Left cardiac atrium (tissue), 4 donors: ENCODE data around the gene ZSWIM6. TPM values are rescaled to one million over a fixed set of nuclear protein-coding genes. Genes with fewer than 3 reads are reported as not detected.

Experiments
- ATAC-seq, 2 donors: fragments of 200-7000 bp; cut with Tn5 transposase; one replicate each; pipeline ENCODE4 v1.9.1; 2020; ENCODE audit warnings: mild to moderate bottlenecking in 2 of 2, moderate library complexity in 2 of 2
- DNase-seq: peaks from one replicate; pipeline ENCODE4 v3.0.0-alpha.2; 2020
- intact Hi-C, 2 donors: fragments of 100-400 bp; cut with DNase I; formaldehyde crosslinking; loops; one replicate each; pipeline versions ENCODE4 v1.14.1 to v1.15.1; 2022 to 2023
- total RNA-seq, 2 donors: library from RNA; stranded (reverse); fragmentation: NEBNext Ultra II Directional; extraction: Animal tissue kit (Norgen Biotek cat#: 25700); gene quantifications; one replicate each; pipeline ENCODE4 v1.2.1, GENCODE V29; 2021
- donor health status: DM: no; HTN: yes; CAD: no.
- donor health status: DM: no; HTN: yes; CAD: no; lungs with severe emphysema.
- donor health status: DM: yes; HTN: yes; CAD: no.
- donor health status: Dilated cardiomyopathy.

ZSWIM6 gene
- total RNA-seq, 2 donors from 2014 or later: 6.8 to 7.8 TPM

DNA sequence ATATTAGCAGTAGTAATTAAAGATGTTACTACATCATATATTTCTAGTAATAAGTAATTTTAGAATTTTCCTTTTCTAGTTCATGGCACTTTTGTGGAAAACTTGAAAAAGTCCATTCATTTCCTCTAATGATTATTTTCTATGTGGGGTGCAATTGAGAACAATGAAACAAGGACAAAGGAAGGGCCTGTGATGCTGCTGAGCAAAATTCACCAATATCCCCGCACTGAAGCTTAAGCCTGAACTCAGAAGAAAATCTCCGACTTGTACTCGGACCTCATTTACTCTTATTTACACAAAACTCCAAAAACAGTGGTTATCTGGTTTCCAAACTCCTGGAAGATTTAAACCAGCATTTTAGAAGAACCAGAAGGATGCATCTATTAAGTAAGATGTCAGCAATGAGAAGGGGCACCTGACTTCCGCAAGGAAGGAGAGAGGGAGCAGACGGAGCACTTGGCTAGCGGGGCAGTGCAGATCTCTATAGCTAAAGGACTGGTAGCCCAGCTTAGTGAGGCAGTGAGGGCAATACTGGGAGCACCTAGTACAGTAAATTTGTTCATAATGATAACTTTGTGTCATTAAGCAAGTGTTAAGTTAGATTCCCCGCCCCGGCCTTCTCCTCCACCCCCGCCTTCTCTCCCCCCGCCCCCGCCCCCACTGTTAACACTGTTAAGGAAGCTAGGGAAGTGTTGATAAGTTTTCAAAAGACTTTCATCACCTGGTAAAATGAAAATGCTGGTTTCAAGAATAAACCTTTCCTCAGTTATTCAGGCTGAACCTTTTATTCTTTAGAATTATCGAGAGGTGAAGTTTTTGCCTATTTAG is 123.3 kb downstream of the ZSWIM6 start:
- intact Hi-C loops: no loop called here
- no peak for ATAC-seq
- no peak for DNase-seq

GRCh38 chr5:61460471-61460870 is 128.4 kb downstream of the ZSWIM6 start:
- DNase-seq (no peak), ATAC-seq (no peak)
- intact Hi-C loops: no loop called here

DNA sequence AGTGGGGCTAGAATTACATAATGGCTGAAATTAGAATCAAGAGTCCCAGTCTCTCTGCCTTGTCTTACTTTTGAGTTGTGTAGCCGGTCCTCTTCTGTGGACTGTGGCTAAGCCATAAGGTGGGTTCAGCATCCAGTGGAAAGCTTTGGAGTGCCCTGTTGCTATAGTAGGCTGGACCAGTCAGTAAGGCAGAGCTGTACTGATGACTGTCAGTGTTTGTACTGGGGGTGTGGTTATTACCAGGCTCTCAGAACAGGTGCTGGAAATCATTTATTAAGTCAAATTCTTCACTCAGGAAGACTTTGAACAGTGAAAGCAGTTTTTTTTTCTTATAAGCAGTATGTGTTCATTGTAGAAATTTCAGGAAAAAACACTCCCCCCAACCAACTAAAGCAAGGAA is 129.4 kb downstream of the ZSWIM6 start:
- intact Hi-C loops: no loop called here
- DNase-seq: no peak
- no peak for ATAC-seq

DNA sequence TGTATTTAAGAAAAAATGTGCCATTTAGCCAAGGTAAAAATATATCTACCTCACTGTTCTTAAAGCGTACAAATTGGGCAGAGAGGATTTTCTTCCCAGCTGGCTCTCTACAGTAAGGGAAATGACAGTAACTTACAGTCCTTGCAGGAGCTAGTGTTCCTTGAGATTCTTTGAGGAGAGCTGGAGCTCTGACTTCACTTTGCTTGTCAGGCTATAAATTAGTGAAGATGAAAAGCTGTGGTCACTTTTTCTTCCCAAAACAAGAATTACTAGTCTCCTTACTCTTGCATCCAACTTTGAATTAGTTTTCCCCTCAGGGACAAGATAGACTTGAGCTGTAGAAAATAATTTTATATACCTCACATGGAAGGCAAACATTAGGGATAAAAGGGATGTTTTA is 129.9 kb downstream of the ZSWIM6 start:
- intact Hi-C loops: no loop called here
- ATAC-seq: no peak

GRCh38 chr5:61463596-61463995 is 131.5 kb downstream of the ZSWIM6 start:
- intact Hi-C loops: no loop called here
- DNase-seq: no peak
- no peak for ATAC-seq

More for the DNA sequence above, 129.9 kb downstream of the ZSWIM6 start:
- no peak for DNase-seq

DNA sequence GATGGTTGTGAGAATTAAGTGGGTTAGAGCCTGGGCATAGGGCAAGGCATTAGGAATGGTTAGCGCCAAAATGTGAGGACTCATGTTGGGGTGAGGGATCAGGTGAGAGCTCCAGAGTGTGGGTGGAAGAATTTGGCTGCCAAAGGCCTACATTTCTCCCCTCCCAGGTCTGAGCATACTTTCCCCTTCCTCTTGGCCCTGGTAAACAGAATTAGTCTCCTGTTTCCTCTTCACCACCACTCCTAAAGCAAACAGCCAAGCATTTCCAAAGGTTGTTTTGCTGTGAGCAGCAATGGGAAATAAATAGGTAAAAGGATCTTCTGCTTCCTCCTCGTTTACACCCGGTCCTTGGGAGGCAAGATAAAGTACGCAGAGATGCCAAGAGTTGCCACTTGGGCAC is 132.5 kb downstream of the ZSWIM6 start:
- intact Hi-C loops: no loop called here
- DNase-seq (no peak), ATAC-seq (no peak)

DNA sequence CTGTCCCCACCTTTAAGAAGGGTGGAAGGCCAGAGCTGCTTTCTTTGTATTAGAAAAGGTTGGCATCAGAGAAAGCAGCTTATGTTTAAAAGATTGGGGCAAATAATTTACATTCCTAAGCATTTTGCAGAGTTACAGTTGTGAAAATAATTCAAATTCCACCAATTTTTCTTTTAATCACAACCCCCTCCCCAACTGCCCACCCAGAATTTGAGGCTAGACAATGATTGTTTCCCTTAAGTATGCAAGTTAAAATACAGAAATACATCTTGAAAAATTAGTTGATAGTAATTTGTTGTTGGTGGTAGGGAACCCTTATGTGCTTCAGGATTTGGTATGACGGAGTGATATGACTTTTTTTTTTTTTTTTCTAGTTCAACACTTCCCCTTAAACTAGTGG is 133.0 kb downstream of the ZSWIM6 start:
- intact Hi-C loops: no loop called here
- no peak for ATAC-seq
- no peak for DNase-seq

DNA sequence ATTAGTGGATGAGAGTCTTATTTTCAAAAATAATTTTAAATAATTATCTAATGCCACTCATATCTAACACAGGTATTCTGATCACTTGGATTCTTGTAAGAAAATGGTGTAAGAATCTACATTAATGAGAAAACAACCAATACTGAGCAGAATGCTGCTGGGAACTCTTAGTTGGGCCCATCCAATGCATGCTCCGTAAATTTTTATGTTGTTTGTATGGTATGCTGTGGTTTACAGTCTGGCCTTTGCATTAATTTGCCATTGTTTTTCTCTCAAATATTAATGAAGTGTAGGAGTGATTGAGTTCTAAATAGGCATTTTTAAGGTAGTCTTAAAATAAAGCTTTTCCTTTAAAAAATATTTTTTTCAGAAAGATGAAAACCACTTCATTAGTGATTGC is 133.4 kb downstream of the ZSWIM6 start:
- DNase-seq (no peak), ATAC-seq (no peak)
- intact Hi-C loops: no loop called here

GRCh38 chr5:61466017-61466416 is 134.0 kb downstream of the ZSWIM6 start:
- ATAC-seq: no peak
- intact Hi-C loops: no loop called here
- DNase-seq: no peak

- intact Hi-C loops: no loop called here
- DNase-seq (no peak), ATAC-seq (no peak)
Measured at GRCh38 chr5:61467766-61468482, 135.9 kb downstream of the ZSWIM6 start.

GRCh38 chr5:61468483-61468865 is 136.4 kb downstream of the ZSWIM6 start:
- intact Hi-C loops: no loop called here
- ATAC-seq: no peak
- no peak for DNase-seq

DNA sequence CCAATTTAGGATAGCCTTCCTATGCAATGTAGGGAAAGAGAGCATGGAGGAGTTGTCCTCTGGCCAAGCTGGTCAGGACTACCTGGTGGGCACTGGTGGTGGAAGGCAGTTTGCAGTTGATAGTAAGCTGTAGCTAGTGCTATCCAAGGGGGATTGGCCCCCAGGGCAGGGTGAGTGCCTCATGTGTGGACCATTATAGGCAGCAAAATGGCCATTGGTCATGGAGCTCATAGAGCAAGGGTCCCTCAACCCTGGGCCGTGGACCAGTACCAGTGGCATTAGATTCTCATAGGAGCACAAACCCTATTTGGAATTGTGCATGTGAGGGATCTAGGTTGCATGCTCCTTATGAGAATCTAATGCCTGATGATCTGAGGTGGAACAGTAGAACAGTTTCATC is 139.3 kb downstream of the ZSWIM6 start:
- intact Hi-C loops: no loop called here
- DNase-seq (no peak), ATAC-seq (no peak)

DNA sequence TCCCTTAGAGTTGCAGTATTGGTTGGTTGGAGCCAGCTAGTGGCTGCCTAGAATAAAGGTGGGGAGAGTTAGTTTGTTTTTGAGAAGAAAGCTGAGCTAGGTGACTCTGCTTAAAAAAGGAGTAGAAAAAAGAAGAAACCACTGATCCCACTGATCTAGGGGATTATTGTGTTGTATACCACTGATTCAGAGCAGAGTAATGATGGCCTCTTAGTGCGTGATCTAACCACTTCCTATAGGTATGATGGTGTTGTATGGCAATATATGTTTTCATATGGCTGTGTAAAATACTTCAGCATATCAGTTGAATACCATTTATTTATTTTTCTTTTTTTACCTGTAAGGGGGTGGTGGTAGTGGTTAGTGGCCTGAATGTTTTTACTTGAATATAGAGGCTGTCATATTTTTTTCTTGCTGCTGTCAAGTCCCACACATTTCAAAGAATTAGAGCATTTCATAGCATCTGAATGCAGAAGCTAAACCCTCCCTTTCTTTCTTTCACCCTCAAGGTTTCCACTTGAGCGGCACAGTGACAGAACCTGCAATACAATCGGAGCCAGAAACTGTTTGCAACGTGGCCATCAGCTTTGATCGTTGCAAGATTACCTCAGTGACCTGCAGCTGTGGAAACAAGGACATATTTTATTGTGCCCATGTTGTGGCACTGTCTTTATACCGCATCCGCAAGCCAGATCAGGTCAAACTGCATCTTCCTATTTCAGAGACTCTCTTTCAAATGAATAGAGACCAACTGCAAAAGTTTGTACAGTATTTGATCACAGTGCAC is 140.3 kb downstream of the ZSWIM6 start:
- intact Hi-C loops: no loop called here
- ATAC-seq: no peak
- no peak for DNase-seq

GRCh38 chr5:61474746-61475145 is 142.7 kb downstream of the ZSWIM6 start:
- ATAC-seq: no peak
- intact Hi-C loops: no loop called here

DNA sequence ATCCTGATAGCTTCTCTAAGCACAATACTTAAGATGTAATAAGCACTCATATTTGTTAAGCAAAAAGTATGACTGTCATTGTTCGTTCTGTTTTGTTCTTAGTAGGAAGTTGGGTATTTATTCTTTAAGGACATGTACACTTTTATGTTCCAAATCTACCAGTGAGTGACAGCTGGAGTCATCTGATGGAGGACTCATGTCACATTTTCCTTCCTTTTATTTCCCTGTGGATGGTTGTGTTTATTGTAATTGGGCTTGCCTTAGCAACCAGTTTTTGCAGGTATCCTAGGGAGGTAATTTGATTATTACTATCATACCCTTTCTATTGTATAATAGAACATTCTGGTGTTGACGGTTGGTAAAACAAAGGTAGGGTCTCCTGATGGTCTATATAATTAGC is 145.7 kb downstream of the ZSWIM6 start:
- intact Hi-C loops: no loop called here
- ATAC-seq: no peak
- DNase-seq: no peak

More at GRCh38 chr5:61474746-61475145, 142.7 kb downstream of the ZSWIM6 start:
- DNase-seq: no peak

GRCh38 chr5:61479850-61480614 is 148.0 kb downstream of the ZSWIM6 start:
- ATAC-seq (no peak), DNase-seq (no peak)
- intact Hi-C loops: no loop called here

DNA sequence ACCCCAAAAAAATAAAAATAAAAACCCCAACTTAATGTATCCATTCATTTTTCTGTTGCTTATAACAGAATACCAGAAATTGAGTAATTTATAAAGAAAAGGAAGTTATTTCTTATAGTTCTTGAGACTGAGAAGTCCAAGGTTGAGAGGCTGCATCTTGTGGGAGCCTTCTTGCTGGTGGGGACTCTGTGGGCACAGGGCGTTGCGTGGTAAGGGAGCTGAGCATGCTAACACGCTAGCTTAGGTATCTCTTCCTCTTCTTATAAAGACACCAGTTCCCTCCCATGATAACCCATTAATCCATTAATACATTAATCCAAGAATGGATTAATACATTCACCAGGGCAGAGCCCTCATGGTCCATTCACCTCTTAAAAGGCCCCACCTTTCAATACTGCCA is 150.9 kb downstream of the ZSWIM6 start:
- intact Hi-C loops: no loop called here
- DNase-seq: no peak
- no peak for ATAC-seq

DNA sequence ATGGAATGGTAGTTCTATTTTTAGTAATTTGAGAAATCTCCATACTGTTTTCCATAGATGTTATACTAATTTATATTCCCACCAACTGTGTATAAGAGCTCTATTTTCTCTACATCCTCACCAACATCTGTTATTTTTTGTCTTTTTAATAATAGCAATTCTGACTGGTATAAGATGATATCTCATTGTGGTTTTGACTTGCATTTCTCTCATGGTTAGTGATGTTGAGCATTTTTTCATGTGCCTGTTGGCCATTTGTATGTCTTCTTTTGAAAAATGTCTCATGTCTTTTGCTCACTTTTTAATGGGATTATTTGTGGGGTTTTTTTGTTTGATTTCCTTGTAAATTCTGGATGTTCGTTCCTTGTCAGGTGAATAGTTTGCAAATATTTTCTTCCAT is 154.4 kb downstream of the ZSWIM6 start:
- DNase-seq (no peak), ATAC-seq (no peak)
- intact Hi-C loops: no loop called here

- no peak for ATAC-seq
- DNase-seq: no peak
- intact Hi-C loops: no loop called here
Measured at GRCh38 chr5:61489574-61489973, 157.5 kb downstream of the ZSWIM6 start.
